Fibroblast of skin of right biceps (primary cell): ENCODE results near the gene RHOT2.

Experiments used
- DNase-seq: peaks from one replicate; pipeline ENCODE4 v3.0.0-alpha.2; 2013

The RHOT2 gene

GRCh38 chr16:671353-672131 lies 3.6 kb downstream of the RHOT2 start:
- DNase-seq, result no peak

DNA sequence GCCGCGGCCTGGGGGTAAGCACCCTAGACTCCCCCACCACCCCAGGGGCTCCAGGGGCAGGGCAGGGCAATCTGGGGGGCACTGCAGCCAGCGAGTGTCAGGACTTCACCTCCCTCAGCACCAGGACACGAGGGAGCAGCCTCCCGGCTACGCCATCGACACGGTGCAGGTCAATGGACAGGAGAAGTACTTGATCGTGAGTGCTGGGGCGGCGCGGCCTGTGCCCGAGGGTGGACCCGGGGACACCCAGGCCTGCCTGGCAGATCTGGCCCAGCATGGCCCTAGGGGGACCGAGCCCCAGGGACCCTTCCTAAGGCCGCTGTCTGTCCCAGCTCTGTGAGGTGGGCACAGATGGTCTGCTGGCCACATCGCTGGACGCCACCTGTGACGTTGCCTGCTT lies 4.4 kb downstream of the RHOT2 start:
- DNase-seq, result no peak

GRCh38 chr16:672851-673250 lies 4.9 kb downstream of the RHOT2 start:
- DNase-seq, result no peak

DNA sequence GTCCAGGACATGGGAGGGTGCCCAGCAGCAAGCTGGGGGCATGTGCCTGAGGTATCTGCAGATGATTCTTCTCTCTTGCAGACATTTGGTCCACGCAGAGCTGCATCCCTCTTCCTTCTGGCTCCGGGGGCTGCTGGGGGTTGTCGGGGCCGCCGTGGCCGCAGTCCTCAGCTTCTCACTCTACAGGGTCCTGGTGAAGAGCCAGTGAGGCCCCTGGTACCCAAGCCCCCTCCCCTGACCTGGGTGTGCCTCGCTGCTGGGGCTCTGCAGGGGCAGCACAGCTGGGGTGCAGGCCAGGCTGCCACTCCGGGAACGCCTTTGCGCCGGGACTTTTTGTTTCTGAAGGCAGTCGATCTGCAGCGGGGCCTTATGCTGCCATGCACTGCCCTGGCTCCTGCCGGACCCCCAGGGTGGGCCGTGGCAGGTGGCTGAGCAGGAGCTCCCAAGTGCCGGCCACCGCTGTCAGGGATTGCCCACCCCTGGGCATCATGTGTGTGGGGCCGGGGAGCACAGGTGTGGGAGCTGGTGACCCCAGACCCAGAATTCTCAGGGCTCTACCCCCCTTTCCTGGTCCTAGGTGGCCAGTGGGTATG lies 5.6 kb downstream of the RHOT2 start:
- DNase-seq, result no peak

DNA sequence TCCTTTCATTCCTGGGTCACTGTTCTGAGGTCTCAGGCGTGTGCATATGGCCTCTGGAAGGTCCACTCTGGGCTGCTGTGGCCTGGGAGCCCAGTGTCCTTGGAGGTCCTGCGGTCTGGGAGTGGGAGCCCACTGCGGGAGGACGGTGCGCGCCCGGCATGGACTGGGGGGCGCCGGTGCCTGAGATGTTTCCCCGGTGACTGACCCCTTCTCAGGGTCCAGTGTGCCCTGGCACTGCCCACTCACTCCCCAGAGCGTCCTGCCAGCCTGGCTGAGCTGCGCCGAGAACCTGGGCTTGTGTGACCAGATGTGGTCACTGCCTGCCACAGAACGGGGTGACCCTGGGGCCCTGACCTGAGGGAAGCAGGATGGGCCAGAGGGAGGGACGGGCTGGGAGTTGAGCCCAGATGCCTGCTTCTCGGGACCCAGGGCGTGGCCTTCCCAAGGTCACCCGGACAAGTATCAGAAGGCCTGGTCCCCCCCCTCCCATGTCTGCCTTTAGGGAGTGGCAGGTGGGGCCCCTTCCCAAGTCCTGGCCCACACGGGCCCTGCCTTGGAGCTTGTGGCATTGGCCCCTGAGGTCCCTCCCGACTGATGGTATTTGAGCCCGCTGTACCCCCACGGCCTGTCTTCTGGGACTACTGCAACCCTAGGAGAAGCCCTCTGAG lies 6.4 kb downstream of the RHOT2 start:
- DNase-seq, result no peak

DNA sequence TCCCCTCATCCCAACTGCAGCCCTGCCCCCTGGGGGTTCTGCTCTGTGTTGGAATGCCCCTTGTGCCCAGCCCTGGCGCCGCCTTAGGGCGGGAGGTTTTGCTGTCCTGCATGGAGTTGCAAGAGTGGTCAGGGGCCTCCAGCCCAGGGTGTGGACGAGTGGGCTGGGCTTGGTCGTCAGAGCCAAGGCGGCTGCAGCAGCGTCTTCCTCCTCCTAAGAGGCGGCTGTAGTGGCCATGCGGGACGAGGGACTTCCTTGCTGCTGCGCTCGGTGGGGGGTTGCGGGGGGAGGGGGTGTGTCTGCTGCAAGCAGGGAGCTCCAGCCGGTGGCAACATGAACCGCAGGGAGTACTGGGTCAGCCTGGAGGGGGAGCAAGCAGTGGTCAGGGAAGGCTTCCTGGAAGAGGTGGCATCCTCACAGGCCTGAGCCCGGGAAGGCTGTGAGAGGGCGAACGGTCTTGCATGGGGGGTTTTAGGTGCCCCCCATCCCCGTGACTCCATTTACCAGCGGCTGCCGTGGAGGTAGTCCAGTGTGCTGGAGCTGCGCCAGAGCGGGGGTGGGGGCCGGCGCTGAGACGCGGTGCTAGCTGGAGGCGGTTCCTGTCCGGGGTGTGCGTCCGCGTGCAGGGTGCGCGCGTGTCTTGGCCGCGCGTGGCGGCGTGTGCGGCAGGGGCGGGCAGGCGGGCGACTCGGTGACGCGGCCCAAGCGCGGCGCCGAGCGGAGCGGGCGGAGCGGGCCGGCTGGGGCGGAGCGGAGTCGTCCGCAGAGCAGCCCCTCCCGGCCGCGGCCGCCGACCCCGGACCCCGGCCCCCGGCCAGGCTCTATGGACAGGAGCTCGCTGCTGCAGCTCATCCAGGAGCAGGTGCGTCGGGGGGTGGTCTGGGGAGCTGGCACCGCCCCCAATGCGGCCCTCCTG lies 7.3 kb downstream of the RHOT2 start, which contains the start of gene RHBDL1:
Gene RHBDL1, plus strand, starts transcription at position 704 of the 916 bp plus-strand sequence. Its CDS starts 120 bp downstream, at position 824.
- DNase-seq, result peak; percentile 49

DNA sequence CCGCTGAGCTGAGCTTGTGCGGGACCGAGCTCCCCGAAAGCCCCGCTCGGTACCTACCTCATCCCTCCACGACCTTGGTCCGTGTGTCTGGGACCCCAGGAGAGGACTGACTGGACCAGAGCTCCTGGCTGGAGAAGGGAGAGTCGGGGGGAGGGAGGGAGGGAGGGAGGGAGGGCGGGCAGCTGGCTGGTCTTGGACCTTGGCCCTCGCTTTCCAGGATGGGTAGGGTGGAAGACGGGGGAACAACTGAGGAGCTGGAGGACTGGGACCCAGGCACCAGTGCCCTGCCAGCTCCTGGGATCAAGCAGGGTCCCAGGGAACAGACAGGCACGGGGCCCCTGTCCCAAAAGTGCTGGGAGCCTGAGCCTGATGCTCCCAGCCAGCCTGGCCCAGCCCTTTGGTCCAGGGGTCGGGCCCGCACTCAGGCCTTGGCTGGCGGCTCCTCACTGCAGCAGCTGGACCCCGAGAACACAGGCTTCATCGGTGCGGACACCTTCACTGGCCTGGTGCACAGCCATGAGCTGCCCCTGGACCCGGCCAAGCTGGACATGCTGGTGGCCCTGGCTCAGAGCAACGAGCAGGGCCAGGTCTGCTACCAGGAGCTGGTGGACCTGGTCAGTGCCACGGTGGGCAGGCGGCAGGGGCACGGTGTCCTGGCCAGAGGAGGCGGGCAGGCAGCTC lies 8.1 kb downstream of the RHOT2 start:
- DNase-seq, result no peak

DNA sequence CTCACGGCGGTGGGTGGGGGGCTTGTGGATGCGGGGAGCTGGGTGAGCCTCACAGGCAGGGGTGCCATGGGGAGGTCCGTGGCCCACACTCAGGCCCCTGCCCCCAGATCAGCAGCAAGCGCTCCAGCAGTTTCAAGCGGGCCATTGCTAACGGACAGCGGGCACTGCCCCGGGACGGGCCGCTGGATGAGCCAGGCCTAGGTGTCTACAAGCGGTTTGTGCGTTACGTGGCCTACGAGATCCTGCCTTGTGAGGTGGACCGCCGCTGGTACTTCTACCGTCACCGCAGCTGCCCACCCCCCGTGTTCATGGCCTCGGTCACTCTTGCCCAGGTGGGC lies 8.6 kb downstream of the RHOT2 start:
- no peak for DNase-seq

DNA sequence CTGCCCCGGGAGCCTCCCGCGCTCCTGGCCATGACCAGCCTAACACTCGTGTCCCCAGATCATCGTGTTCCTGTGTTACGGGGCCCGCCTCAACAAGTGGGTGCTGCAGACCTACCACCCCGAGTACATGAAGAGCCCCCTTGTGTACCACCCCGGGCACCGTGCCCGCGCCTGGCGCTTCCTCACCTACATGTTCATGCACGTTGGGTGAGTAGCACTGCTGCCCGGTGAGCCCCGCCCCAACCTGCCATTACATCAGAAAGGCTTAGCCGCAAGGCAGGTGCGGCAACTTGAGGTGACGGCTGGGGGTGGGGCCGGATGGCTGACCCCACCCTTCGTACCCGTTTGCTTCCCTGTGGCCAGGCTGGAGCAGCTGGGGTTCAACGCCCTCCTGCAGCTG lies 9.0 kb downstream of the RHOT2 start:
- no peak for DNase-seq

GRCh38 chr16:677316-678190 lies 9.6 kb downstream of the RHOT2 start:
- DNase-seq, result no peak

DNA sequence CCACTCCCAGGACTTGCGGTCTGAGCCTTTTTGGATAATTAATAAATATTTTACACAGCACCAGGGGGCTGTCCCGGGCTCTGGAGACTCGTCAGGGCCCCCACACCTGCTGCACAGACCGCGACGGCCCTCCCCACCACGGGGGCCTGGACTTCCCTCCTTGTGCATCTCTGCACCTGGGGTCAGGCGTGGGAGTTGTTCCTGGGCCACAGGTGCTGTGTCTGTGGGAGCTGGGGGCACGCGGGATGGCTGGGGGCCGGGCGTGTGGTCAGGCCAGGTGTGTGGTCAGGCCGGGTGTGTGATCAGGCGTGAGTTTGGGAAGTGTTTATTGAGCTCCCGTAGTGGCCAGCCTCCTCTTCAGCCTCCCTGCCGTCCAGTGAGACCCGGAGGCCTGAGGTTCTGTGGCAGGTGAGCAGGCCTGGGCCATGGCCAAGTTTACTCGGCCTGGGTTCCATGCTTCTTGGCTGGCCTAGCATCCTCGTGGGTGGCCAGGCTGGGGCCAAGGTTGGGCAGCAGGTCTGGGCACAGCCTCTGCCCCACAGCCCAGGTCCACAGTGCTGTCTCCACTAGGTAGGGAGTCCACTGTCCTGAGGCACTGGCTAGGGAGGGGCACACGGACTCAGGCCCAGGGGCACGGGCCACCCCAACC lies 10.4 kb downstream of the RHOT2 start:
- DNase-seq, result no peak

DNA sequence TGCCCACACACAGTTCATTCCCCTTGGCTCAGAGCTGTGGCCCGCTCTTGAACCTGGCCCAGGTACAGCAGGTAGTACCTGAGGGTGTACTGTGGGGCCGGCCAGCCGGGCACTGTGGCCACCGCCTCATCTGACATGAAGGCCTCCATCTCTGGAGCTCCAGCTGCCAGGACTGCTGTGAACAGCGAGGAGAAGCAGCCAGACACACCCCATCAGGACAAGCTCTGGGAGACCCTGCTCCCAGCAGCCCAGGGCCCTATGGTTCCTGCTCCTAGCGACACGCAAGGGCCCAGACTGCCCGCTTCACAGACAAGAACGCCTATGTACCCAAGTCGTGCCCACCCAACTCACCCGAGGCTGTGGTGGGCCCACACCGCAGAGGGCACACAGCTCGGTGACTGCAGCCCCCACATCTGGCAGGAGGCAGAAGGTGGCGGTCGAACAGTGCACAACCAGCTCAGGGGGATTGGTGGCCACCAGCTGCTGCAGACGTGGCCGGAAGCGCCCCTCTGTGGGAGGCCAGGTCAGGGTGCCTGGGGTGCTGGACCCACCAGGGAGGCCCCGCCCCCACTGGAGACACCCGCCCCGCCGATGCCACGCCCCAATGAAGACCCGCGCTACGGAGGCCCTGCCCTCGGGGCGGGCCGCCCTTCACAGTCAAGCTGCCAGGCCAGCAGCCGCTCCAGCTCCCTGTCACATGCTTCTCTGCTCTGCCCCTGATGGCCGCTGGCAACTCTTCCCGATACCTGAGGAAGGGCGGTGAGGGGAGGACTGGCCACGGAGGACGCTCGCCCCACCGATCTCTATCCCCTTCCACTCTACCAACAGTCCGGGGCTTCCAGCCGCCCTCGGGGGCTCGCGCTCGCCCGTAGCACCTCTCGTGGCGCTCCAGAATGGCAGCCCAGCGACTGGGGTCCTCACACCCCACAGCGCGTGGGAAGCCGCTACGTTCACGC lies 11.2 kb downstream of the RHOT2 start:
- peak; percentile 65 for DNase-seq

DNA sequence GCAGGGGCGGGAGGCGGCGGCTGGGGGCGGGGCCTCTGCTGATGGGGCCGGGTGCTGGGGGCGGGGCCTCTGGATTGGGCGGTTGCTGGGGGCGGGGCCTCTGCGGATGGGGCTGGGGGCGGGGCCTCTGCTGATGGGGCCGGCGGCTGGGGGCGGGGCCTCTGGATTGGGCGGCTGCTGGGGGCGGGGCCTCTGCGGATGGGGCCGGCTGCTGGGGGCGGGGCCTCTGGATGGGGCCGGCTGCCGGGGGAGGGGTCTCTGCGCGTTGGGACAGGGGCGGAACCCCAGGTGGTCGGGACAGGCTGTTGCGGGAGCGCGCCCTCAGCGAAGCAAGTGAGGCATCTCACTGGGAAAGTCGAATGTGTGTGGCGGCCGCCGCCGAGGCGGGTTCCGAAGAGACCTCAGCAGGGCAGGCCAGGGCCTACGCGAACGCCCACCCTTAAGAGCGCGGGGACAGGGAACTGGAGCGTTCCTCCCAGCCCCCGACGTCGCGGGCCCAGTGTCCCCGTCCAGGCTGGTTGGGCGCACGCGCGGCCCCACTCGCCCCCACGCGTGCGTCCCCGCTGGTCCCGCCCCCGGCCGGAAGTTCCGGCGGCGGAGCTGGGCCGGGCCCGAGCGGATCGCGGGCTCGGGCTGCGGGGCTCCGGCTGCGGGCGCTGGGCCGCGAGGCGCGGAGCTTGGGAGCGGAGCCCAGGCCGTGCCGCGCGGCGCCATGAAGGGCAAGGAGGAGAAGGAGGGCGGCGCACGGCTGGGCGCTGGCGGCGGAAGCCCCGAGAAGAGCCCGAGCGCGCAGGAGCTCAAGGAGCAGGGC lies 12.1 kb downstream of the RHOT2 start, which contains the start of gene STUB1:
Gene STUB1, plus strand, starts transcription at position 597 of the 811 bp plus-strand sequence. Its CDS starts 116 bp downstream, at position 713.
- DNase-seq, result peak; percentile 85

DNA sequence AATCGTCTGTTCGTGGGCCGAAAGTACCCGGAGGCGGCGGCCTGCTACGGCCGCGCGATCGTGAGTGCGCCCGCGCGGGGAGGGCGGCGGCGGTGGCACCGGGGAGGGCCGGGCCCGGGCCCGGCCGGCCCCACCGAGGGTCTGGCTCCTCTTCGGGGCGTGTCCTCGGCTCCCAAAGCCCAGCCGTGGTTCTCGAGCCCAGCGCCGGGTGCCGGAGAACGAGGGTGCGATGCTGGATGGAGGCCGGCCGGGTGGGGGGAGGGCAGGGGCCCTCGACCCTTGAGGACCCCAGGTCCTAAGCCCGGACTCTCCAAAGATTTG lies 12.7 kb downstream of the RHOT2 start:
- no peak for DNase-seq

GRCh38 chr16:680967-681745 lies 13.2 kb downstream of the RHOT2 start:
- peak; percentile 30 for DNase-seq

DNA sequence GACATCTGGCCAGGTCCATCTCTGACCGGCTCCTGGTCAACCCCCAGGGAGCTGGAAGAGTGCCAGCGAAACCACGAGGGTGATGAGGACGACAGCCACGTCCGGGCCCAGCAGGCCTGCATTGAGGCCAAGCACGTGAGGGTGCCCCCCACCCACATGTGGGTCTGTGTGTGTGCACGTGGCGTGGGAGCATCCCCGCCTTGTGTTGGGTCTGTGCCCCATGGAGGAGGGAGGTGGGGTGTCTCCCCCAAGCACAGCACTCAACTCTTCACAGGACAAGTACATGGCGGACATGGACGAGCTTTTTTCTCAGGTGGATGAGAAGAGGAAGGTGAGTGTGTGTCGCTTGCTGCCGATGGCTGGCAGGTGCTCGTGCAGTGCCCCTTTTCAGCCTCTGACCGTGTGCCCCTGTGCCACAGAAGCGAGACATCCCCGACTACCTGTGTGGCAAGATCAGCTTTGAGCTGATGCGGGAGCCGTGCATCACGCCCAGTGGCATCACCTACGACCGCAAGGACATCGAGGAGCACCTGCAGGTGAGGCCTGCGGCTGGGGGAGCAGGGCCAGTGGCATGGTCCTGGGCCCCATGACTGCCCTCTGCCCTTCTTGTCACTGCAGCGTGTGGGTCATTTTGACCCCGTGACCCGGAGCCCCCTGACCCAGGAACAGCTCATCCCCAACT lies 14.0 kb downstream of the RHOT2 start:
- no peak for DNase-seq
